ENCODE measurements around the gene CCDC34.

Gene CCDC34

GRCh38 chr11:27291302-27291889, 71.6 kb downstream of the CCDC34 start:
- no peak for TF ChIP-seq CTCF (IDR thresholded peaks at IDR 0.05)
- Histone ChIP-seq H3K4me2 (ENCODE audit: low read length) (no peak overlapping the region), H3K36me3 (ENCODE audit: control insufficient read depth, insufficient read depth, low read length) (no peaks in the 10 kb centered on the region), H3K27ac (no peak overlapping the region), H3K4me3 (ENCODE audit: low read depth, low read length) (no peak overlapping the region), H3K9ac (no peak overlapping the region), H3K9me3 (ENCODE audit: control insufficient read depth, low read length) (no peaks in the 10 kb centered on the region), H3K79me2 (no peaks in the 10 kb centered on the region), H2AFZ (no peak overlapping the region), H3K27me3 (ENCODE audit: control insufficient read depth, insufficient read depth, low read length) (no peaks in the 10 kb centered on the region), H3K4me1 (no peaks in the 10 kb centered on the region)

GRCh38 chr11:27290261-27291050, 72.6 kb downstream of the CCDC34 start:
- H3K4me1 ChIP-seq: no peaks in the 10 kb centered on the region
- H2AFZ ChIP-seq: no peak overlapping the region
- H3K4me3 ChIP-seq (ENCODE audit: low read depth, low read length): no peak overlapping the region
- no peak overlapping the region for H3K4me2 ChIP-seq (ENCODE audit: low read length)
- no peaks in the 10 kb centered on the region for H3K9me3 ChIP-seq (ENCODE audit: control insufficient read depth, low read length)
- H3K79me2 ChIP-seq: no peaks in the 10 kb centered on the region
- no peak for TF ChIP-seq CTCF (IDR thresholded peaks at IDR 0.05)
- H3K27me3 ChIP-seq (ENCODE audit: control insufficient read depth, insufficient read depth, low read length): no peaks in the 10 kb centered on the region
- H3K36me3 ChIP-seq (ENCODE audit: control insufficient read depth, insufficient read depth, low read length): no peaks in the 10 kb centered on the region
- H3K9ac ChIP-seq: no peak overlapping the region
- H3K27ac ChIP-seq: no peak overlapping the region

Data from parathyroid adenoma (tissue), 2 donors.